Astrocyte (in vitro differentiated cells and primary cell): ENCODE results near the gene CDH8. TPM values are rescaled to one million over a fixed set of nuclear protein-coding genes. Genes with fewer than 3 reads are reported as not detected.

Source experiments
- DNase-seq: peaks from one replicate; pipeline ENCODE4 v3.0.0-alpha.2; 2010; ENCODE audit warnings: low read depth
- FAIRE-seq: peaks from 2 replicates; lab custom pipeline; 2011; peaks lifted over from hg19 to GRCh38; lab: Jason Lieb, UNC
- H2AFZ ChIP-seq: 2 replicates; pipeline ENCODE4 v1.6.0; 2012; ENCODE audit warnings: low read depth, low read length, inconsistent platforms
- H3K27ac ChIP-seq: 2 replicates; pipeline ENCODE4 v1.5.1; 2011; ENCODE audit warnings: low read depth, low read length, inconsistent platforms
- H3K27me3 ChIP-seq: 2 replicates; pipeline ENCODE4 v1.6.0; 2011; ENCODE audit warnings: low read length, inconsistent platforms; ENCODE audit not compliant: insufficient read depth
- H3K36me3 ChIP-seq: 2 replicates; pipeline ENCODE4 v1.5.1; 2011; ENCODE audit warnings: low read length, inconsistent platforms; ENCODE audit not compliant: insufficient read depth
- H3K4me1 ChIP-seq: 2 replicates; pipeline ENCODE4 v1.5.1; 2011; ENCODE audit warnings: low read length, inconsistent platforms; ENCODE audit not compliant: insufficient read depth
- H3K4me2 ChIP-seq: 2 replicates; pipeline ENCODE4 v1.6.0; 2012; ENCODE audit warnings: low read length, inconsistent platforms
- H3K4me3 ChIP-seq: 2 replicates; pipeline ENCODE4 v1.5.1; 2011; ENCODE audit warnings: low read depth, mild to moderate bottlenecking, low read length, inconsistent platforms; ENCODE audit not compliant: insufficient read depth
- H3K79me2 ChIP-seq: 2 replicates; pipeline ENCODE4 v1.6.0; 2012; ENCODE audit warnings: mild to moderate bottlenecking, low read length, inconsistent platforms; ENCODE audit not compliant: insufficient read depth
- H3K9ac ChIP-seq: 2 replicates; pipeline ENCODE4 v1.6.0; 2012; ENCODE audit warnings: mild to moderate bottlenecking, low read length, inconsistent platforms
- H3K9me3 ChIP-seq: 2 replicates; pipeline ENCODE4 v1.5.1; 2012; ENCODE audit warnings: low read depth, mild to moderate bottlenecking, low read length, inconsistent platforms; ENCODE audit not compliant: insufficient read depth
- H4K20me1 ChIP-seq: 2 replicates; pipeline ENCODE4 v1.6.0; 2012; ENCODE audit warnings: low read length, inconsistent platforms; ENCODE audit not compliant: insufficient read depth
- H3K27ac Mint-ChIP-seq: one replicate; pipeline ENCODE4 v1.8.0; 2021; ENCODE audit warnings: mild to moderate bottlenecking, mixed read lengths; ENCODE audit not compliant: unreplicated experiment
- H3K27me3 Mint-ChIP-seq: one replicate; pipeline ENCODE4 v1.8.0; 2021; ENCODE audit warnings: low read depth, mixed read lengths; ENCODE audit not compliant: unreplicated experiment
- H3K36me3 Mint-ChIP-seq: one replicate; pipeline ENCODE4 v1.8.0; 2021; ENCODE audit warnings: low read depth, mixed read lengths; ENCODE audit not compliant: unreplicated experiment
- H3K4me1 Mint-ChIP-seq: one replicate; pipeline ENCODE4 v1.8.0; 2021; ENCODE audit warnings: low read depth, mixed read lengths; ENCODE audit not compliant: unreplicated experiment
- H3K4me3 Mint-ChIP-seq: one replicate; pipeline ENCODE4 v1.8.0; 2021; ENCODE audit warnings: mild to moderate bottlenecking, moderate library complexity, mixed read lengths; ENCODE audit not compliant: unreplicated experiment
- H3K9me3 Mint-ChIP-seq: one replicate; pipeline ENCODE4 v1.8.0; 2021; ENCODE audit warnings: mild to moderate bottlenecking, mixed read lengths; ENCODE audit not compliant: unreplicated experiment
- CTCF ChIP-seq: IDR thresholded peaks from 2 replicates; pipeline ENCODE4 v1.5.1; 2011; ENCODE audit warnings: low read depth, mild to moderate bottlenecking, inconsistent platforms, low read length, moderate library complexity; ENCODE audit not compliant: insufficient read depth
- EZH2 ChIP-seq: IDR thresholded peaks from 2 replicates; pipeline ENCODE4 v1.6.1; 2012; ENCODE audit warnings: mild to moderate bottlenecking, low read length, inconsistent platforms; ENCODE audit not compliant: insufficient read depth
- total RNA-seq: library from RNA; stranded (reverse); gene quantifications from 2 replicates; pipeline ENCODE4 v1.2.1, GENCODE V29; 2021

CDH8 gene
- total RNA-seq, 1 donor from 2014 or later: 17.5 TPM

- no peaks in the 10 kb centered on the region for H3K27me3 Mint-ChIP-seq
- H3K4me2 ChIP-seq: no peak overlapping the region
- H3K36me3 Mint-ChIP-seq: no peaks in the 10 kb centered on the region
- no peaks in the 10 kb centered on the region for H3K9me3 Mint-ChIP-seq
- no peak overlapping the region for H3K27ac Mint-ChIP-seq
- no peak overlapping the region for H3K4me3 ChIP-seq
- no peaks in the 10 kb centered on the region for H3K9me3 ChIP-seq
- H3K4me1 Mint-ChIP-seq: no peaks in the 10 kb centered on the region
- no peaks in the 10 kb centered on the region for H3K27me3 ChIP-seq
- no peak overlapping the region for H2AFZ ChIP-seq
- no peak overlapping the region for H3K9ac ChIP-seq
- no peak overlapping the region for H3K27ac ChIP-seq
- TF ChIP-seq EZH2 (no peak), CTCF (no peak)
- no peaks in the 10 kb centered on the region for H3K36me3 ChIP-seq
- H3K4me1 ChIP-seq: no peaks in the 10 kb centered on the region
- H4K20me1 ChIP-seq: no peaks in the 10 kb centered on the region
- FAIRE-seq (no peak), DNase-seq (no peak)
- H3K4me3 Mint-ChIP-seq: no peak overlapping the region
- no peaks in the 10 kb centered on the region for H3K79me2 ChIP-seq
Observed at GRCh38 chr16:61957075-61957855, 79.0 kb downstream of the CDH8 start.

- Histone ChIP-seq H3K4me3 (no peak overlapping the region), H3K27me3 (no peaks in the 10 kb centered on the region), H3K36me3 (no peaks in the 10 kb centered on the region), H3K27ac (no peak overlapping the region), H3K9me3 (no peaks in the 10 kb centered on the region), H4K20me1 (no peaks in the 10 kb centered on the region), H3K4me2 (no peak overlapping the region), H3K4me1 (no peaks in the 10 kb centered on the region), H3K9ac (no peak overlapping the region), H2AFZ (no peak overlapping the region), H3K79me2 (no peaks in the 10 kb centered on the region)
- Mint-ChIP-seq H3K4me1 (no peaks in the 10 kb centered on the region), H3K9me3 (no peaks in the 10 kb centered on the region), H3K4me3 (no peak overlapping the region), H3K27me3 (no peaks in the 10 kb centered on the region), H3K27ac (no peak overlapping the region), H3K36me3 (no peaks in the 10 kb centered on the region)
- no peak for DNase-seq
- no peak for TF ChIP-seq CTCF
- TF ChIP-seq EZH2: no peak
- FAIRE-seq: no peak
Observed at GRCh38 chr16:61952841-61953240, 83.4 kb downstream of the CDH8 start.

DNA sequence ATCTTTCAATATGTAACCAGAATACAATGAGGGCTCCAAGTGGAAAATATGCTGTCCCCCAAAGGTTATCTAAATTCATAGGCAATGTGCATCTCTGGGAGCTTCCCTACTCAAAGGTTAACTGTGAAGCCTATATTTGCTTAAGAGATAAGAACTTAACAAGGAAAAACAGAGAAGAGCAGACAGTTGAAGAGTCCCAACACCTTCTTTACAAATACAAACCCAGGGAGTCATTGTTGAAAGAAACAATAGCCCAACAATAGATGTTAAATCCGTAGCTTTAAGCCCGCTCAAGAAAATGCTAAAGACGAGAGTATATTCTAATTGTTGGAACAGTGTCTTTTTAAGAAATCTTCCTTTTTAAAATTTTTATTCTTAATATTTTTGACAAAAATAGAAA is 87.8 kb downstream of the CDH8 start:
- no peaks in the 10 kb centered on the region for H3K36me3 Mint-ChIP-seq
- Histone ChIP-seq H3K4me1 (no peaks in the 10 kb centered on the region), H3K27me3 (no peaks in the 10 kb centered on the region), H2AFZ (no peak overlapping the region), H3K79me2 (no peaks in the 10 kb centered on the region), H3K9ac (no peak overlapping the region), H4K20me1 (no peaks in the 10 kb centered on the region), H3K4me3 (no peak overlapping the region), H3K4me2 (no peak overlapping the region), H3K36me3 (no peaks in the 10 kb centered on the region), H3K9me3 (no peaks in the 10 kb centered on the region), H3K27ac (no peak overlapping the region)
- no peak for FAIRE-seq
- no peaks in the 10 kb centered on the region for H3K27me3 Mint-ChIP-seq
- no peaks in the 10 kb centered on the region for H3K9me3 Mint-ChIP-seq
- DNase-seq: no peak
- H3K27ac Mint-ChIP-seq: no peak overlapping the region
- TF ChIP-seq EZH2: no peak
- no peak for TF ChIP-seq CTCF
- H3K4me3 Mint-ChIP-seq: no peak overlapping the region
- H3K4me1 Mint-ChIP-seq: no peaks in the 10 kb centered on the region
